Measurements from ENCODE around the gene BMP5.

Gene BMP5

GRCh38 chr6:55774286-55775028 lies 100.9 kb downstream of the BMP5 start:
- no peak overlapping the region for H3K4me3 ChIP-seq (replicated peaks; ENCODE audit: insufficient read depth, low read length)
- no peak for DNase-seq (ENCODE audit: low read depth in 1 of 2, low spot score in 1 of 2)
- H3K27me3 ChIP-seq (ENCODE audit: insufficient read depth, poor library complexity, severe bottlenecking), result no peaks in the 10 kb centered on the region
- H3K27ac ChIP-seq (replicated peaks), result no peak overlapping the region
- TF ChIP-seq CTCF (IDR thresholded peaks at IDR 0.05; ENCODE audit: insufficient read depth, low read length) (no peak), POLR2AphosphoS5 (IDR thresholded peaks at IDR 0.05; ENCODE audit: low read depth) (no peak), GABPA (IDR thresholded peaks at IDR 0.05; ENCODE audit: low read depth) (no peak), SPI1 (IDR thresholded peaks at IDR 0.05; ENCODE audit: borderline replicate concordance, low read depth) (no peak)

GRCh38 chr6:55773620-55774216 lies 101.7 kb downstream of the BMP5 start:
- Histone ChIP-seq H3K27ac (replicated peaks) (no peak overlapping the region), H3K27me3 (ENCODE audit: insufficient read depth, poor library complexity, severe bottlenecking) (no peaks in the 10 kb centered on the region), H3K4me3 (replicated peaks; ENCODE audit: insufficient read depth, low read length) (no peak overlapping the region)
- TF ChIP-seq REST (IDR thresholded peaks at IDR 0.05; ENCODE audit: insufficient replicate concordance, low read depth), result no peak
- TF ChIP-seq POLR2AphosphoS5 (IDR thresholded peaks at IDR 0.05; ENCODE audit: low read depth), result no peak
- no peak for TF ChIP-seq CTCF (IDR thresholded peaks at IDR 0.05; ENCODE audit: insufficient read depth, low read length)
- no peak for TF ChIP-seq SPI1 (IDR thresholded peaks at IDR 0.05; ENCODE audit: borderline replicate concordance, low read depth)
- no peak for TF ChIP-seq GABPA (IDR thresholded peaks at IDR 0.05; ENCODE audit: low read depth)
- no peak for DNase-seq (ENCODE audit: low read depth in 1 of 2, low spot score in 1 of 2)

GRCh38 chr6:55772730-55773129 lies 102.7 kb downstream of the BMP5 start:
- DNase-seq (ENCODE audit: low read depth in 1 of 2, low spot score in 1 of 2), result no peak
- H3K27me3 ChIP-seq (ENCODE audit: insufficient read depth, poor library complexity, severe bottlenecking), result no peaks in the 10 kb centered on the region

More at GRCh38 chr6:55772730-55773129, 102.7 kb downstream of the BMP5 start:
- Histone ChIP-seq H3K27ac (replicated peaks) (no peak overlapping the region), H3K4me3 (replicated peaks; ENCODE audit: insufficient read depth, low read length) (no peak overlapping the region)
- TF ChIP-seq GABPA (IDR thresholded peaks at IDR 0.05; ENCODE audit: low read depth), result no peak
- TF ChIP-seq REST (IDR thresholded peaks at IDR 0.05; ENCODE audit: insufficient replicate concordance, low read depth), result no peak
- TF ChIP-seq SPI1 (IDR thresholded peaks at IDR 0.05; ENCODE audit: borderline replicate concordance, low read depth), result no peak
- no peak for TF ChIP-seq CTCF (IDR thresholded peaks at IDR 0.05; ENCODE audit: insufficient read depth, low read length)
